ENCODE measurements around the gene LAMB3.

DNA sequence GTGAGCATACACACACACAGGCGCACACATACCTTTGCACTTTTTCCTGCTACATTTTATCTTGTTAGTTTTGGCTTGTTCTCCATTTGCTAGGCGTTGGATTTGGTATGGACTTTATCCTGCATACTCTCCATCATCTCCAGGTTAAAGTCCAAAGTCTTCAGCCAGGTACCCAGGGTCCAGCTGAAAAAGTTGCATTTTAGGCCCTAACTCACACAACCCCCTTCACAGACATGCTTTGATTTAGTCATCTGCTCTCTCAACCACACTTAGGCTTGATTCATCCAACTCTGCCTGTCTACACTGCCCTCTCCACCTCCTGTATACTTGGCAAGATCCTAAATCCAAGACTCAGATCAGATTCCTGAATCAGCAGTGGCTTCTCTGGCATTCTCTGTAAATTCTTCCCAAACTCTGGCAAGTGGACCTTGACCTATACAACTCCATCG lies 10.7 kb upstream of the LAMB3 start:
- no peak for TF ChIP-seq EZH2 (IDR thresholded peaks at IDR 0.05; ENCODE audit: borderline replicate concordance, insufficient read depth, low read depth, low read length, poor library complexity, severe bottlenecking)
- TF ChIP-seq, protein P1, sequence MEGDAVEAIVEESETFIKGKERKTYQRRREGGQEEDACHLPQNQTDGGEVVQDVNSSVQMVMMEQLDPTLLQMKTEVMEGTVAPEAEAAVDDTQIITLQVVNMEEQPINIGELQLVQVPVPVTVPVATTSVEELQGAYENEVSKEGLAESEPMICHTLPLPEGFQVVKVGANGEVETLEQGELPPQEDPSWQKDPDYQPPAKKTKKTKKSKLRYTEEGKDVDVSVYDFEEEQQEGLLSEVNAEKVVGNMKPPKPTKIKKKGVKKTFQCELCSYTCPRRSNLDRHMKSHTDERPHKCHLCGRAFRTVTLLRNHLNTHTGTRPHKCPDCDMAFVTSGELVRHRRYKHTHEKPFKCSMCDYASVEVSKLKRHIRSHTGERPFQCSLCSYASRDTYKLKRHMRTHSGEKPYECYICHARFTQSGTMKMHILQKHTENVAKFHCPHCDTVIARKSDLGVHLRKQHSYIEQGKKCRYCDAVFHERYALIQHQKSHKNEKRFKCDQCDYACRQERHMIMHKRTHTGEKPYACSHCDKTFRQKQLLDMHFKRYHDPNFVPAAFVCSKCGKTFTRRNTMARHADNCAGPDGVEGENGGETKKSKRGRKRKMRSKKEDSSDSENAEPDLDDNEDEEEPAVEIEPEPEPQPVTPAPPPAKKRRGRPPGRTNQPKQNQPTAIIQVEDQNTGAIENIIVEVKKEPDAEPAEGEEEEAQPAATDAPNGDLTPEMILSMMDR (IDR thresholded peaks at IDR 0.05) = no peak
